Fibroblast of villous mesenchyme (primary cell): ENCODE measurements around the gene ECI1. TPM values are rescaled to one million over a fixed set of nuclear protein-coding genes. Genes with fewer than 3 reads are reported as not detected.

Source experiments
- DNase-seq: peaks from one replicate; pipeline ENCODE4 v3.0.0-alpha.2; 2010; ENCODE audit warnings: low read depth
- H3K4me3 ChIP-seq: 2 replicates; pipeline ENCODE4 v1.5.1; 2011; ENCODE audit warnings: low read depth, mild to moderate bottlenecking, low read length
- CTCF ChIP-seq: IDR thresholded peaks from 2 replicates; pipeline ENCODE4 v1.5.1; 2012; ENCODE audit warnings: low read depth, mild to moderate bottlenecking, low read length; ENCODE audit not compliant: insufficient read depth
- small RNA-seq: library from RNA; depleted of rRNA; stranded (forward); fragments of <200 nt; gene quantifications from one replicate; pipeline ENCODE3, GENCODE V24; 2012
- total RNA-seq: library from RNA; depleted of rRNA; stranded (reverse); fragments of >200 nt; gene quantifications from 2 replicates; pipeline ENCODE4 v1.2.3, GENCODE V29; 2012

ECI1 gene
- total RNA-seq, 1 donor: 40.2 TPM

- TF ChIP-seq CTCF: no peak
- no peak for DNase-seq
- no peak overlapping the region for H3K4me3 ChIP-seq
Observed at GRCh38 chr16:2190659-2191445, 60.5 kb downstream of the ECI1 start.

- DNase-seq: no peak
- TF ChIP-seq CTCF: no peak
- no peak overlapping the region for H3K4me3 ChIP-seq
Observed at GRCh38 chr16:2190002-2190658, 61.3 kb downstream of the ECI1 start.

Small RNA genes within 50 kb of the gene (small RNA-seq; reads per million reads assigned to genes)
- gene MIR3677 (not detected), gene MIR4717 (not detected)

Other genes starting within 250 kb of the ECI1 start
- gene ZNF598, start 241.8 kb downstream of the ECI1 start, total RNA-seq: 23.5 and 27.6 TPM in 2 replicates
- gene NPW, start 231.8 kb downstream of the ECI1 start, total RNA-seq: 0.32 and 1.3 TPM in 2 replicates
- gene NHERF2, start 224.7 kb downstream of the ECI1 start, total RNA-seq: 52.7 and 59.3 TPM in 2 replicates
- 25.5 and 31.9 TPM in 2 replicates for gene NTHL1, start 203.8 kb downstream of the ECI1 start, total RNA-seq
- 62.6 and 69.9 TPM in 2 replicates for gene TSC2, start 203.6 kb downstream of the ECI1 start, total RNA-seq
- gene PKD1, start 115.7 kb downstream of the ECI1 start, total RNA-seq: 139 and 191 TPM in 2 replicates
- gene RAB26, start 103.0 kb downstream of the ECI1 start, total RNA-seq: 0.97 and 1.3 TPM in 2 replicates
- gene TRAF7, start 95.8 kb downstream of the ECI1 start, total RNA-seq: 52.2 and 62.6 TPM in 2 replicates
- under 0.01 and 0.86 TPM in 2 replicates for gene CASKIN1, start 55.0 kb downstream of the ECI1 start, total RNA-seq
- 18.4 and 24.2 TPM in 2 replicates for gene MLST8, start 46.1 kb downstream of the ECI1 start, total RNA-seq
- 1.6 and 1.7 TPM in 2 replicates for gene BRICD5, start 40.7 kb downstream of the ECI1 start, total RNA-seq
- gene PGP, start 36.7 kb downstream of the ECI1 start, total RNA-seq: 20.3 TPM in 2 replicates
- 25.9 and 32.5 TPM in 2 replicates for gene E4F1, start 28.0 kb downstream of the ECI1 start, total RNA-seq
- 0.64 and 0.86 TPM in 2 replicates for gene DNASE1L2, start 15.1 kb downstream of the ECI1 start, total RNA-seq
- 85.7 and 95.0 TPM in 2 replicates for gene RNPS1, start 16.5 kb upstream of the ECI1 start, total RNA-seq
- 0.43 and 0.97 TPM in 2 replicates for gene ABCA3, start 89.1 kb upstream of the ECI1 start, total RNA-seq
- 17.7 and 26.8 TPM in 2 replicates for gene CCNF, start 177.9 kb upstream of the ECI1 start, total RNA-seq
- gene TEDC2, start 208.5 kb upstream of the ECI1 start, total RNA-seq: 6.9 and 8.4 TPM in 2 replicates
- gene NTN3, start 219.7 kb upstream of the ECI1 start, total RNA-seq: 0.43 and 0.64 TPM in 2 replicates
- 15.5 and 19.4 TPM in 2 replicates for gene TBC1D24, start 223.5 kb upstream of the ECI1 start, total RNA-seq